GM19351 (cell line): ENCODE results near the gene HHIPL1.
A peak's percentile ranks its signal among the peaks of the same experiment; 100 is the strongest.

Experiments used
- ATAC-seq: cut with Tn5 transposase; IDR thresholded peaks from one replicate; pipeline ENCODE4 v1.9.1; 2021; ENCODE audit warnings: mild to moderate bottlenecking, moderate library complexity; ENCODE audit not compliant: unreplicated experiment

HHIPL1 gene

DNA sequence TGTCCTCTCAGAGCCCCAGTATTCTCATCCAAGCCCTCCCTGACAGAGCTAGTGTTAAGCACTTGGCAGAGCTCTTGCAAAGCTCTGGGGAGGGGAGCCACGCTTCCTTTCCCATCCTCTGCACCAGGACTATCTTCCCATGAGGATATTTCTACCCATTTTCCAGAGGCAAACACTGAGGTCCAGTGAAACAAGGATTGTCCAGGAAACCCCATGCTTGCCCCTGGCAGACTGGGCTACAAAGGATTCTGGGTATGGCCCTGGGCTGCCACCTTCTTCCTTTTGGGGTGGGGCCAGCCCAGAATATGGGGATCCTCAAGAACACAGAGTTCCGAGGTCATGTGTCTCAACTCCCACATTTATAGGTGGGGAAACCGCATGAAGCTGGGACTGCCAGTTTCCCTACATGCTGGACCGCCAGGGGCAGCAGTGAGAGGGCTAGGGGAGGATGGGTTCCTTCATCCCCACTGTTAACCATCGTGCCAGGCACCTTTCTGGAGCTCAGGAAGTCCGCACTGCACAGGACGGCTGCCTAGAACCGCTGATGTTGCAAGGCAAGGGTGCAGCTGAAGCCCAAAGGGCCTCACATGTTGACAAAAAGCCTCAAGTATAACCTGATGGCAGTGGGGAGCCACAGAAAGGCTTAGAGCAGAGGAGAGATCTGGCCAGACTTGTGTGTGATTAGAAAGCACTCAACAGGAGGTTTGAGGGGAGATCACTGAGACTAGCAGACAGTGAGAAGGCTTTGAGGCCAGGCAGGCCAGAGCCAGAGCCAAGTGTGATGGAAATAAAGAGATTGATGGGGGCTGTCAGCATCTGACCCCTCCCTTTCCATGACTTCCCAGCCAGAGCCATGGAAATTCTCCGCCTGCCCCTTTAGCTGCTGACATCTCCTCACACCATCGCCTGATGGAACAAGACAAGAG lies 35.4 kb upstream of the HHIPL1 start:
- no peak for ATAC-seq

DNA sequence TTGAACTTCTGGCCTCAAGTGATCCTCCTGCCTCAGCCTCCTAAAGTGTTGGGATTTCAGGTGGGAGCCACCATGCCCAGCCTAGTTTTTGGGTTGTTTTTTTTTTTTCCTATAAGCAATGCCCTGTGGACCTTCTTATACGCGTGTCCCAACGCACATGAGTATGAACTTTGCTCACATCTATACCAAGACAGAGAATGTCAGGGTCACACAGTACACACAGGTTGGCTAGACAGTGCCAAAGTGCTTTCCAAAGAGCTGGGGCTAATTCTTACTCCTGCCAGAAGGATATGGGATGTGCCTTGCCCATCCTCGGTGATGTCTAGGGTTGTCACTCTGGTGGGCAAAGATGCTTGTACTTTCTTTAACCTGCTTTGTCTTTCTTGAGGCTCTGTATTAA lies 33.3 kb upstream of the HHIPL1 start:
- no peak for ATAC-seq

DNA sequence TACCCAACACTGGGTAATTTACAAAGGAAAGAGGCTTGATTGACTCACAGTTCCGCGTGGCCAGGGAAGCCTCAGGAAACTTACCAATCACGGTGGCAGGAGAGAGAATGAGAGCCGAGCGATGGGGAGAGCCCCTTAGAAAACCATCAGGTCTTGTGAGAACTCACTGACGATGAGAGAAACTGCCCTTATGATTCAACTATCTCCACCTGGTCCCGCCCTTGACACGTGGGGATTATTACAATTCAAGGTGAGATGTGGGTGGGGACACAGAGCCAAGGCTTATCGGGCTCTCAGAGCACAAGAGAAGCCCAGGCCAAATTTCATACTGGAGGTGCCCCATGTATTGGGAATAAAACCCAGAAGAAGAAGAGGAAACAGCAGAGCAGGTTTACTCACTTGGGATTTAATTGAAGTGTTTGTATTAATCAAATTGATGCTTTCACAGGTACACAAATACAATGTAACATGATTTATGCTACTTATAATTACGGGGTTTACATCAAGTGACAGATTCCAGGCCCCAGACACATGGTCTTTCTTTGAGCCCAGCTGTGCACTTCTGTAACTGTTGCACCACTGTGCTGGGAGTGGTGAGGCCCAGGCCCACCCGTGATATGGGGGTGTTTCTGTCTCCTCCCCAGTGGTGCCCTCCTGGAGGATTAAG lies 32.7 kb upstream of the HHIPL1 start:
- no peak for ATAC-seq

DNA sequence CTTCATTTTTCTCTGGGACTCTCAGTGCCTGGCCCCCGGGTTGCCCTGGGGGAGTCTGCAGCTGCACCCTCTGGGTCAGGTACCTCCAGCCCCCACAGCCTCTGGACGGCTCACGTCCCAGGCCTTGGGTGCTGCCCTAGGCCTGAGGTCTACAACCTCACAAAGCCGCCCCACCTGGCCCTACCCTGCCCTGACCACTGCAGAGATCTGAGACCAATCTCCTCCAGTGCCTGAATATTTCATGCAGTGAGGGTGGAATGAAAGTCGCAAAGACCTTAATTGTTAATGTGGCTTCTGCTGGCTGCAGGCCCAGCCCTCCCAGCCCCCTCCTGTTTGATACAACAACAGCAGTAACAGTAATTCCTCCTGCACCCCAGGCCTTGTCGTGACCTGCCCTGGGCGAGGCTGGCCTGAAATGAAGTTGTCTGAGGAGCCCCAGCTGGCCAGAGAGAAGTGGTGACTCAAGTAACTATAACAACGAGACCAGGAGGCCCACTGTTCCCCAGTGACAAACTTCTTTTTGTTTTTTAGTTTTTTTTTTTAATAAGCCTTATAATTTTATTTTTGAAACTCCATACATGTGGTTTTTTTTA lies 32.1 kb upstream of the HHIPL1 start:
- no peak for ATAC-seq

DNA sequence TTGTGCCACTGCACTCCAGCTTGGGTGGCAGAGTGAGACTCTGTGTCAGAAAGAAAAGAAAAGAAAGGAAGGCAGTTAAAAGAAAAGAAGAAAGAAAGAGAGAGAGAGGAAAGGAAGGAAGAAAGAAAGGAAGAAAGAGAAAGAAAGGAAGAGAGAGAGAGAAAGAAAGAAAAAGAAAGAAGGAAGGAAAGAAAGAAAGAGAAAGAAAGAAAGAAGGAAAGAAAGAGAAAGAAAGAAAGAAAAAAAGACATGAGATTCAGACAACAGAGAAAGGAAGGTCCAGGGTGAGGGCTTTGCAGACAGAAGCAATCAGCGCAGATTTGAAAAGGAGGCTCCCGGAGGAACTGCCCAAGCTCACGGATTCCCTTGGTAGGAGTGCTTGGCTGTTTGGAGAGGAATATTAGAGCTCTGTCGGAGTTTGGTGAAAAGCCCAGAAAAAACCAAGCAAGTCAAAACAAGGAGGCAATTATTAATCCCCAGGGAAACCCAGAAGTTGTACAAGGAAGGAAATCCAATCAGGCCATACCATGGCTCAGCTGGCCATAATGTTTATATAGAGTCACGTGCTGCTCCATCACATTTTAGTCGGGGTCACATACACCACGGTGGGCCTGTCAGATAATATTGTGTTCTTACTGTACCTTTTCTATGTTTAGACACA lies 29.3 kb upstream of the HHIPL1 start:
- no peak for ATAC-seq

DNA sequence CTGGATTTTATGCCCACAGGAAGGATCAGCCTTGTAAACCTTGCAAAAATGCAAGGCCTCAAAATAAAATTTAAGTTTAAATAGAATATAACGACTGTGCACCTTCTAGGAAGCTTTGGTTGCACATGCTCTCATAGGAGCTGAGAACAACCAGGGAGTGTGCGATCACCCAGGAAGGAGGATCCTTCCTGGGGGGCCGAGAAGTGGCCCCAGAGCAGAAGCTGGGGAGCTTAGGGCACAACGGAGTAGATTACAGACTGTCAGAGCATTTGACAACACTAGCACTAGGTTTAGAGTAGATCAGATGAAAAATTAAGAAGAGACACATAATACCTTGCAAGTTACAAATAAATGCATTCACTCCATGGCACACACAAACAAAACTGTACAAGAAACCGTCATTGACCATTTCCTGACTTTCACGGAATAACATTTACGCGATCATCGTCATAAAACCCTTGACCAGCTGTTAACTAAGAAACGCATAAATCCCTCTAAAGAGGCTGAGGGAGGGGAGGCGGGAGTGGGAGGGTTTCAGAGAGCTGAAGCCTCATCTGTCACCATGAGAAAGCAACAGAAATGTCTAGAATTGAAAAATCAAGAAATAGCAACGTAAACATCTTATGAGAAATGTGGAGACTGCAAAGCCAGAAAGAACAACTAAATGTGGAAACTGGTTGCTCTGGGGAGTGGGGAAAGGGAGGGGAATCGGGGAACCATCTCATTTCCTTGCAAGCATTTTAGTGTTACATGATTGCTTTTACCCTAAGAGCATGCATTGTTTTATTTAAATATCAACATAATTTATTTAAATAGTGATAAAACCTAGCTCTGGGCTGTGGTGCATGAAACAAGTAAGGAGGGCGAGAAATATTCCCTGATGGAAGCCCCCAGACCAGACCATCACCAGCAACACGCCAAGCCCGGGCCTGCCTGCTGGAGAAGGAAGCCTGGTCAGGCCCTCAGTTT lies 27.8 kb upstream of the HHIPL1 start:
- no peak for ATAC-seq

DNA sequence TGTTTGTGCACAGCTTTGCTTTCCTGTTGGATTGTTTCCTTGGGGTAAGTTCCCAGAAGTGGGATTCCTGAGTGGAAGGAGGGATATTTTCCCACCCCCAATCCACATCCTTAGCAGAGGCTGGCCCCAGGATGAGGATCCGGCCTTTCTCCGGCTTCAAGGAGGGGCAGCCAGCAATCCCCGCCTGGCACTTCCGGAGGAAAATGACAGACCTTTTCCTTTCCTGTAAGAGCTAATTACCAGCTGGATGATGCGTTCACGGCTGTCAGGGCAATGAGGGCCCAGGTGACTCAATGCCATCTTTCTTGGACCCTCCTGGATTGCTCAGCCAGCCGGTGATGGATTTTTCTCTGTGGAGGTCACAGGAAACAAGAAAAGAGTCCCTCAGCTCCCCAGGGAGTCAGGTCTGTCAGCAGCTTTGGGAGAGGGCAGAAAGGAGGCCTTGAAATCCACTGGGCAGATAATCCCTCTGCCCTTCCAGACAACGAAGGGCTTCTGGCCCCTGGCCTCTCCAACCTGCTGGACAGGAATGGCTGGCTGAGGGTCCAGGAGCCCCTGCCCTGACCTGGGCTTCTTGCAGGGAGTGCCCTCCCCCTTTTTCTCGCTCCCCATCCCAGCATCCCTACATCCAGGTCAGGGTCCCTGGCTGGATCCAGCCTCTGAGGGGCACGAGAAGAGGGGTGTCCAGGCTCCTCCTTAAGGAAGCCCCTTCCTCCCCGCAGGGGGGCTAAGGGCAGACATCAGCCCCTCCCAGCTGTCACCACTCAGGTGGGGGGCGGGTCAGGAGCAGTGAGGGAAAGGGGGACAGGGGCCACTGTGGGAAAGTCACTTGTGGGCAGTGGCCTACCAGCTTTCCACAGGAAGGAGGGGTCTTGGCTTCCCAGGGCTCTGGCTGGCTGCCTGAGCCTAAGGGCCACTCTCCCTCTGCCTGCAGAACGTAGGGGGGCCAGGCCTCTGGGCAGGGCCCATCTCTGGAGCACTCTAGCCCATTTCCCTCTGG lies 24.8 kb upstream of the HHIPL1 start:
- no peak for ATAC-seq

DNA sequence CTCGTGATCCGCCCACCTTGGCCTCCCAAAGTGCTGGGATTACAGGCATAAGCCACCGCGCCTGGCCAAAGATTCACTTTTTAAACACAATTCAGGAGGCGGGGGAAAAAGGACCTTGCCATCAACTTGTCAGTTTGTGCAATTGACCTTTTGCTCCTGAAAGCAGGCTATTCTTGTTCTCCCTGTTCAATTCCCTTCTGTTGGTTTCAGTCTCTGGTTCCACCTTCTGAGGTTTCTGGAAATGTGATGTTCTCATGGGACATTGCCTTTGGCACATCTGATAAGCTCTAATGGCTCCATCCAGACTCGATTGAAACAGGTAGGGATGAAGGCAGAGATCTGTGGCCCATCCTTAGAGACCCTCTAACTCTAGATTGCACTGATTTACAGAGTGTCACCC lies 23.0 kb upstream of the HHIPL1 start:
- ATAC-seq = no peak

DNA sequence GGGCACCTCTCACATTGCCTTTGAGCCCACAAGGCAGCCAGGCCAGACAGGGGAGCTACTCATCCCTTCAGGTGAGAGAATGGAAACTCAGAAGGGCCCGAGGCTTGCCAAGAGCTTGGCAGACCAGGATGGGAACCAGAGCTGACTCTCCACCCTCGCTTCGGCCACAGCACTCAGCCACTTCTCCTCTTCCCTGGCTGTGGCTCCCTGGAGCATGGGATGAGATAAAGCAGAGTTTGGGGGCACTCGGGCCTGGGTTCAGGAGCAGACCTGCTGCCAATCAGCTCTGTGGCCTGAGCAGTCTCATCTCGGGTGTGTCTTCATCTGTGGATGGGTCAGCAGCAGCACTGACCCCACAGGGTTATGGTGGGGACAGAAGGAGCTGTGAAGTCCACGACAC lies 20.9 kb upstream of the HHIPL1 start:
- ATAC-seq = no peak

DNA sequence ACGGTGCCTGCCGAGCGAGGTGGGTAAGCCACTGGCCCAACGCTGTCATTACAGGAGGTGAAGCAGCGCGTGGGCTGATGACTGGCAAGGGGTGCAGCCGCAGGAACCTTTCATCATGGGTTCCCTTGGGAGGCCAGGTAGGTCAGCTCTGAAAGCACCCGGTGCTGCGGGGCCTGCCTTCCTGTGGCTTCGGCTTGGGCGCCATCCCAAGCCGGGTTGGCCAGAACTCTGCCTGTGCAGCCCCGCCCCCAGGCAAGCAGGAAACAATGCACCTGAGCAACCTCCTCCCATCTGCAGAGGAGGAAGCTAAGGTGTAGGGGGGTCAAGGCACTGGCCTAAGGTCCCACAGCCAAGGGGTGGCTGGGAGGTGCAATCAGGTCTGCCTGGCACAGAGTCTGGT lies 20.0 kb upstream of the HHIPL1 start:
- ATAC-seq = no peak

DNA sequence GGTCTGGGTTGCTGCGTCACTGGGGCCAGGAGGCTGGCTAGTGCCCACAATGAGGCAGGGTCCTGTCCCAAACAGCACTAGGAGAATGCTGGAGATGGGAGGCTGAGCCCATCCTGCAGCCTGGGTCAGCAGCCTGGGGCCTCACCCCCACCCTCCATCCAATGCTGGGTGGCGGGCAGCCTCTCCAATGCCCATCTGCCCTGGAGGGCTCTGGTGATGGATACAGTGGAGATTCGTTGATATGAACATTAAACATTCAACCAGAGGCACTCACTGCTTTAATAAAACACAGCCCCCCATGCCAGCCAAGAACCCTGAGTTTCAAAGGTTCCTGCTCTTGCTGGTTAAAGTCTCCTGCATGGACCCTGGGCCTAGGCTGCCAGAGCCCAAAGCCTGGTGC lies 19.5 kb upstream of the HHIPL1 start:
- no peak for ATAC-seq

DNA sequence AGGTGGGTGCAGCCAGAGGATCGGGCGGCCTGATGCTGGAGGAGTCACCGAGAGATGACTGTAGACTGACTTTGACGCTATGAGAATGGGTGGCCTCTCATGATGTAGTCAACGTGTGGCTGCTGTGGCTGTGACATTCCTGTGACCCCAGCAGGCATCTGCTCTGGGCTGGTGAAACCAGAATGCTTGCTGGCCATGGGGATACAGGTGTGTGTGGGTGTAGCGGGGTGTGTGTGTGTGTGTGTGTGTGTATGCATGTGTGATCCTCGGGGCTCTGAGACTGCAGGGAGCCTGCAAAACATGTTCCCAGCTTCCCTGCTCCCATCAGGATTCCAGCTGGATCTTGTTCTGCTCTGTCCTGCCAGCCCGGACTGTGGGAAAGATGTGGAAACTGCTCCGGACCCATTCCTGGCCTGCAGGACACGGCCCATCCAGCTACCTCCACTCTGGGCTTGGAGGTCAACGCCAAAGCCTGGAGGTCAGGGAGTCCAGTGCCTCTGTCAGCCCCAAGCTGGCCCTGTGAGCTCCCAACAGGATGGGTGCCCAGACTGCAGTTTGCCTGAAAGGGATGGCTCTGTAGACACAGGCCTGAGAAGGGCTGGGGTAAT lies 18.8 kb upstream of the HHIPL1 start:
- no peak for ATAC-seq

DNA sequence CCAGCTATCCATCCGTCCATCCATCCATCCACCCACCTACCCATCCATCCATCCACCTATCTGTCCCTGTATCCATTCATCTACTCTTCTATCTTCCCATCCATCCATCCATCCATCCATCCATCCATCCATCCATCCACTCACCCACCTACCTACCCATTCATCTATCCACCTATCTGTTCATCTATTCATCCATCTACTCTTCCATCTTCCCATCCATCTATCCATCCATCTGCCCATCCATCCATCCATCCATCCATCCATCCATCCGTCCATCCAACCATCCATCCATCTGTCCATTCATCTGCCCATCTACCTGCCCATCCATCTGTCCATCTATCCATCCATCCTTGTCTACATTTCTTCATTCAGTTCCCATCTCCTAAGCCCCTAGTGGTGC lies 17.8 kb upstream of the HHIPL1 start:
- ATAC-seq = no peak

DNA sequence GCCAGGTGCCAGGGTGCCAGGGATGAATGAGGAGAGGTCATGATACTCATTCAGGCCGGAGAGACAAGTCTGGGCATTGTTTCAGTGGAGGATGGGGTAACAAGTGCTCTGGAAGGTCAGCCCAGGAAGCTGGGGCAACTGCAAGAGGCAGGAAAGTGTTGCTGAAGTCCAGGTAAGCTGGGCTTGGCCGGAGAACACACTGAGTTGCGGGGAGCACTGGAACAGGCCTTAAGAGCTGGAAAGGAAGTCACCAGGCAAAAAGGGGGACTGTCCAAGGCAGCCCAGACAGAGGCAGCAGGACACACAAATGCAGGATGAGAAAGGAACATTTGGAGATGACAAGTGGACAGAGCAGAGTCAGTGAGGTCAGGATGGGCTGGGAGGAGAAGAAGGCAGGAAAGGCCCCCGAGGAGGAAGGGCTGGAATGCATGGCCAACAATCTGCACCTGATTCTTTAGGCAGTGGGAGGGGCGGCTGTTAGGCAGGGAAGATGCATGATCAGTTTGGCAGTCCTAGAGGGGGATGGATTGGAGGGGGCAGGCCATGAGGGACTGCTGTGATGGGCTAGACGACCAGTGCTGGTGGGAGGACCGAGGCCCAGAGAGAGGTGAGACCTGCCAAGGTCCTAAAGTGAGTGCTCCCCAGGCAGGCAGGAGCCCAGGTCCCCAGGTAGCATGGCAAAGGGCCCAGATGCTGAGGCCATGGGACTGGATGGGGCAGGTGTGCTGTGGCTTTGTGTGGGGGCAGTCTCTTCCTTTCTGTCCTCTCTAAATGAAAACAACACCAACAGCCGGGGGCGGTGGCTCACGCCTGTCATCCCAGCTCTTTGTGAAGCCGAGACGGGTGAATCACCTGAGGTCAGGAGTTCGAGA lies 17.2 kb upstream of the HHIPL1 start:
- no peak for ATAC-seq

DNA sequence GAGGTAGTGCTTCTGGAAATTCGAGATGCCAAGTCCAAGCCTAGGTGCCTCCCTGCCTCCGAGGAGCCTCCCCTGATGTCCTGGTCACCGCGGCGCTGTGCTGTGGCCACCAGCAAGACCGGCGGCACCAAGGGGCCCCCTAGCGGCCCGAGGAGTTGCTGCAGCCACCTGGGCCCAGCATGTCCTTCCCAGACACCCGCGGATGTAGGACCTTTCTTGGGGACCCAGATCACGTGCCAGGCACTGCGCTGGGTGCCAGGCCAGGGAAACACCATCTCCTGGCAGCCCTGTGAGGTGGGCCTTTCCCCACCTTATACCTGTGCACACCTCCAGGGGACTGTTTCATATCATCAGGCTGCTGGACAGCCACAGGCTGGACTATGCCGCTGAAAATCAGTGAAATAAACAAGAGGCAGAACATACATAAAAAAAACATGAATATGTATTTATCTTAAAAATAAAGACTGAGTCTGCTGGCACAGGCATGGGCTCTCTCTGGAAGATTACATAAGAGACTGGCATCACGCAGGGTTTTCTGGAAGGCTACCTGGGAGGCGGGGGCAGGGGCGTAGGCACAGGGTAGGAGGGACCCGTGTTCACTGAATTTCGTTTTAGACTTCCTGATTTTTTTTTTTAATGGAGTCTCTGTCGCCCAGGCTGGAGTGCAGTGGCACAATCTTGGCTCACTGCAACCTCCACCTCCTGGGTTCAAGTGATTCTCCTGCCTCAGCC lies 15.9 kb upstream of the HHIPL1 start:
- peak; percentile 73 for ATAC-seq

DNA sequence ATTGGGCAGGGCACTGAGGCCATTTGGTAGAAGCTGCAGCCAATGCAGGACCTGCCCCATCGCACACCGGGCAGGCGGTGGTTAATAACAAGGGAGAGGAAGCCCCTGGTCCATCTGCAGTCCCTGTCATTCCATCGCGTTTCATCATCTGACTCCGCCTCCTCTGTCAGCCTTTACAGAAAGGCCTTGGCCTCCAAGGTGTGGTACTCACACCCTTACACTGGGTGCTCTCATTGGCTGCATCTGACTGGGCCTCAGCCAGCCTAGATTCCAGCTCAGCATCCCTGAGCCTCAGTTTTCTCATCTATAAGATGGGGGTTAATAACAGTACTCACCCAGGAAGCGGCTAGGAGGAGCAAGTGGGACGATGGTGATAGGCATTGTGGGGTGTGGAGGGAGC lies 14.7 kb upstream of the HHIPL1 start:
- ATAC-seq = no peak

DNA sequence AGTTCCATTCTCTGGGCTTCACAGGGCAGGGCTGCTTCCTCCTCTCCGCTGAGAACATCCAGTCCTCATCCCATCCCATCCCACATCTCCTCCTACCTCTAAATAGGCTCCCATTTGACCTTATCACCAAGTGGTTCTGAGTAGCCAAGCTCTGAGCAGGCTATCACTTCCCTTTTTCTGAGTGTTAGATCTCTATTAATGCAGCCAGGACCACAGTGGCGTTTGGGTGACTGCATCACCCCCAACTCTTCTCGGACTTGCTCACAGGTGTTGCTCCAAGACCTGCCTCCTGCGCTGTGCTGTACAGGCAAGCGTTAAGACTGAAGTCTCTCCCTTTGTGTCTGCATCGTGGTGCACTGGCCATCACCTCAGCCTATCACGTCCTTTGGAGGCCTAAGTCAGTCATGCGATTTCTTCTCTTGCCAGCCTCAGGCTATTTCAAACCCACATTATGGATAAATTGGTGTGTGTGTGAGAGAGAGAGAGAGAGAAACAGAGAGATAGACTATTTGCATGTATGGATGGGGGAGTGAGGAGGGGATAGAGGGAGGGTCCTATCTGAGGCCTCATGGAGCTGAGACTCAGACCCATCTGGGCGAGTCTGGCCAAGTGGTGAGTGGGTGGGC lies 12.4 kb upstream of the HHIPL1 start:
- ATAC-seq = no peak
